ENCODE results near the gene DCP2.

Gene DCP2

GRCh38 chr5:112967520-112968083 is 9.0 kb upstream of the DCP2 start:
- peaks cover 27% of the 10 kb centered on the region for H3K4me1 ChIP-seq (ENCODE audit: control insufficient read depth, low read length)
- no peaks in the 10 kb centered on the region for H3K9me3 ChIP-seq (ENCODE audit: control insufficient read depth, insufficient read depth, low read length)
- no peaks in the 10 kb centered on the region for H4K20me1 ChIP-seq (ENCODE audit: control insufficient read depth, insufficient read depth, low read depth, low read length)
- H3K4me3 ChIP-seq (ENCODE audit: low read length) = no peak overlapping the region
- no peaks in the 10 kb centered on the region for H3K36me3 ChIP-seq (ENCODE audit: control insufficient read depth, low read length)
- no peaks in the 10 kb centered on the region for H3K27me3 ChIP-seq (ENCODE audit: control insufficient read depth, low read length)
- no peaks in the 10 kb centered on the region for H3K79me2 ChIP-seq (ENCODE audit: control insufficient read depth, low read length)
- TF ChIP-seq EZH2phosphoT487 (IDR thresholded peaks at IDR 0.05; ENCODE audit: borderline replicate concordance, low read length) (no peak), CTCF (IDR thresholded peaks at IDR 0.05; ENCODE audit: low read depth, low read length, poor library complexity, severe bottlenecking) (no peak)
- no peak overlapping the region for H3K4me2 ChIP-seq (ENCODE audit: low read length)
- no peak overlapping the region for H3K27ac ChIP-seq (ENCODE audit: low read depth, low read length)
- H3F3A ChIP-seq (ENCODE audit: control insufficient read depth, insufficient read depth) = no peaks in the 10 kb centered on the region
- no peaks in the 10 kb centered on the region for H3K9me2 ChIP-seq (replicated peaks; ENCODE audit: control insufficient read depth, low read length)

GRCh38 chr5:112968411-112969106 is 8.0 kb upstream of the DCP2 start:
- Histone ChIP-seq H3K4me3 (ENCODE audit: low read length) (no peak overlapping the region), H3K9me2 (replicated peaks; ENCODE audit: control insufficient read depth, low read length) (no peaks in the 10 kb centered on the region), H3K36me3 (ENCODE audit: control insufficient read depth, low read length) (no peaks in the 10 kb centered on the region), H3K4me1 (ENCODE audit: control insufficient read depth, low read length) (peaks cover 24% of the 10 kb centered on the region), H3K4me2 (ENCODE audit: low read length) (no peak overlapping the region), H3F3A (ENCODE audit: control insufficient read depth, insufficient read depth) (no peaks in the 10 kb centered on the region), H3K79me2 (ENCODE audit: control insufficient read depth, low read length) (no peaks in the 10 kb centered on the region), H3K27me3 (ENCODE audit: control insufficient read depth, low read length) (no peaks in the 10 kb centered on the region), H3K27ac (ENCODE audit: low read depth, low read length) (no peak overlapping the region), H3K9me3 (ENCODE audit: control insufficient read depth, insufficient read depth, low read length) (no peaks in the 10 kb centered on the region), H4K20me1 (ENCODE audit: control insufficient read depth, insufficient read depth, low read depth, low read length) (no peaks in the 10 kb centered on the region)
- TF ChIP-seq EZH2phosphoT487 (IDR thresholded peaks at IDR 0.05; ENCODE audit: borderline replicate concordance, low read length) = no peak
- TF ChIP-seq CTCF (IDR thresholded peaks at IDR 0.05; ENCODE audit: low read depth, low read length, poor library complexity, severe bottlenecking) = no peak

GRCh38 chr5:112971276-112971675 is 5.3 kb upstream of the DCP2 start:
- H3K4me2 ChIP-seq (ENCODE audit: low read length) = peak overlapping the region; percentile 5; the same call in 1 of the 2 replicates
- H3K36me3 ChIP-seq (ENCODE audit: control insufficient read depth, low read length) = no peaks in the 10 kb centered on the region
- TF ChIP-seq EZH2phosphoT487 (IDR thresholded peaks at IDR 0.05; ENCODE audit: borderline replicate concordance, low read length) (no peak), CTCF (IDR thresholded peaks at IDR 0.05; ENCODE audit: low read depth, low read length, poor library complexity, severe bottlenecking) (no peak)
- no peaks in the 10 kb centered on the region for H3F3A ChIP-seq (ENCODE audit: control insufficient read depth, insufficient read depth)
- H4K20me1 ChIP-seq (ENCODE audit: control insufficient read depth, insufficient read depth, low read depth, low read length) = no peaks in the 10 kb centered on the region
- no peak overlapping the region for H3K4me3 ChIP-seq (ENCODE audit: low read length)
- no peaks in the 10 kb centered on the region for H3K9me3 ChIP-seq (ENCODE audit: control insufficient read depth, insufficient read depth, low read length)
- no peaks in the 10 kb centered on the region for H3K79me2 ChIP-seq (ENCODE audit: control insufficient read depth, low read length)
- peaks cover 25% of the 10 kb centered on the region for H3K4me1 ChIP-seq (ENCODE audit: control insufficient read depth, low read length)
- H3K9me2 ChIP-seq (replicated peaks; ENCODE audit: control insufficient read depth, low read length) = no peaks in the 10 kb centered on the region
- H3K27ac ChIP-seq (ENCODE audit: low read depth, low read length) = no peak overlapping the region
- H3K27me3 ChIP-seq (ENCODE audit: control insufficient read depth, low read length) = no peaks in the 10 kb centered on the region
